Transverse colon (tissue), 4 donors: Measurements from ENCODE around the gene TNPO2. TPM values are rescaled to one million over a fixed set of nuclear protein-coding genes. Genes with fewer than 3 reads are reported as not detected.
A peak's percentile ranks its signal among the peaks of the same experiment; 100 is the strongest.

ENCODE experiments used
- DNase-seq: peaks from one replicate; pipeline ENCODE4 v3.0.0-alpha.2; 2019
- H3K27ac ChIP-seq, 4 donors: fragments of 200-600 bp; sonication (generic); 2 replicates each; pipeline ENCODE4 v1.5.1; 2016 to 2018; ENCODE audit warnings: inconsistent platforms in 4 of 4
- H3K27me3 ChIP-seq: fragments of 200-600 bp; sonication (generic); 2 replicates; pipeline ENCODE4 v1.5.1; 2017; ENCODE audit warnings: inconsistent platforms
- H3K36me3 ChIP-seq, 4 donors: fragments of 200-600 bp; sonication (generic); 2 replicates each; pipeline ENCODE4 v1.5.1; 2017 to 2019; ENCODE audit warnings: inconsistent platforms in 4 of 4
- H3K4me1 ChIP-seq, 4 donors: fragments of 200-600 bp; sonication (generic); 2 replicates each; pipeline ENCODE4 v1.5.1; 2017 to 2020; ENCODE audit warnings: inconsistent platforms in 4 of 4
- H3K4me3 ChIP-seq, 4 donors: fragments of 200-600 bp; sonication (generic); 1 replicate in 1 of 4; 2 replicates in 3 of 4; pipeline versions ENCODE4 v1.5.1 to v1.6.1; 2017 to 2019; ENCODE audit warnings: inconsistent platforms in 4 of 4
- H3K9me3 ChIP-seq, 2 donors: fragments of 200-600 bp; sonication (generic); 2 replicates each; pipeline ENCODE4 v1.5.1; 2017 to 2019; ENCODE audit warnings: inconsistent platforms in 2 of 2
- EP300 ChIP-seq: sonication (generic); formaldehyde crosslinking; IDR thresholded peaks from one replicate; pipeline ENCODE4 v1.6.1; 2017; ENCODE audit warnings: antibody characterized with exemption, low read depth
- POLR2A ChIP-seq: fragments of 450-650 bp; IDR thresholded peaks from one replicate; pipeline ENCODE4 v1.6.1; 2016; ENCODE audit warnings: antibody characterized with exemption, mild to moderate bottlenecking, moderate library complexity
- POLR2AphosphoS5 ChIP-seq, 3 donors: sonication (generic); formaldehyde crosslinking; IDR thresholded peaks; one replicate each; pipeline ENCODE4 v1.6.1; 2016; ENCODE audit warnings: antibody characterized with exemption in 3 of 3
- WGBS, 2 donors: methylation state at CpG; one replicate each; pipeline ENCODE4 v1.1.5; 2018; ENCODE audit warnings: low coverage in 1 of 2; 5-methylcytosine and 5-hydroxymethylcytosine counted together
- in situ Hi-C, 4 donors: fragments of 200-750 bp; cut with MboI; loops; one replicate each; pipeline versions ENCODE4 v1.15.0 to v1.15.1; 2017; ENCODE audit warnings: low sequenced_read_pairs in 3 of 4, low pct_ligation_motif_present in 1 of 4, low pct_unique_long_range_greater_than_20kb in 1 of 4
- intact Hi-C: fragments of 100-400 bp; cut with DNase I; formaldehyde crosslinking; loops from one replicate; pipeline ENCODE4 v1.15.1; 2023; ENCODE audit warnings: low total_unique reads
- total RNA-seq, 4 donors: library from RNA; depleted of rRNA; stranded (reverse); fragments of >200 nt; gene quantifications; one replicate each; pipeline ENCODE4 v1.1.0, GENCODE V29; 2016
- TF ChIP-seq, protein P1 (sequence below), 5 experiments: fragments of 200-600 bp in 3 of 5; fragments of 450-650 bp in 2 of 5; sonication (generic) in 3 of 5; IDR thresholded peaks; 1 replicate in 2 of 5; 2 replicates in 3 of 5; pipeline ENCODE4 v1.5.1; 2016 to 2017; ENCODE audit warnings: antibody characterized with exemption in 5 of 5, inconsistent platforms in 3 of 5, mild to moderate bottlenecking in 2 of 5, moderate library complexity in 1 of 5

Gene TNPO2
- total RNA-seq, 4 donors from 2014 or later, result 39.2 to 128 (median 62.7) TPM

DNA sequence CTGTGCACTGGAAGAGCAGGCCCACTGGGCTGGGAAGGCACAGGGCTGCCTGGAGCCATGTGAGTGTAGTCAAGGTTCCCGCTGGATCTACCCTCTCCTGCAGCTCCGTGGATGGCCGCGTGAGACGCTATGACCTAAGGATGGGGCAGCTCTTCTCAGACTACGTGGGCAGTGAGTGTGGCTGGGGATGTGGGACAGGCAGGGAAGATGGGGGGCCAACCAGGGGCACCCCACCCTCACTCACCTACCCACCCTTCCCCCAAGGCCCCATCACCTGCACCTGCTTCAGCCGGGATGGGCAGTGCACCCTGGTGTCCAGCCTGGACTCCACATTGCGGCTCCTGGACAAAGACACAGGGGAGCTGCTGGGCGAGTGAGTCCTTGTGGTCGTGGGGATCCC, 51.0 kb downstream of the TNPO2 start:
- in situ Hi-C loops, result loop anchor here in 3 of 4 donors (10.0 kb wide), 1 partner anchor 108 kb away; no protein-coding TSS in a partner anchor
- H3K4me1 ChIP-seq, result peaks cover 17 to 29% (median 22%) of the 10 kb centered on the region in 4 donors
- 89% methylated on average over 8 of the region's 10 CpGs; no CpG with 5 or more reads in 1 of the 2 donors for WGBS, 2 donors
- TF ChIP-seq, protein P1, sequence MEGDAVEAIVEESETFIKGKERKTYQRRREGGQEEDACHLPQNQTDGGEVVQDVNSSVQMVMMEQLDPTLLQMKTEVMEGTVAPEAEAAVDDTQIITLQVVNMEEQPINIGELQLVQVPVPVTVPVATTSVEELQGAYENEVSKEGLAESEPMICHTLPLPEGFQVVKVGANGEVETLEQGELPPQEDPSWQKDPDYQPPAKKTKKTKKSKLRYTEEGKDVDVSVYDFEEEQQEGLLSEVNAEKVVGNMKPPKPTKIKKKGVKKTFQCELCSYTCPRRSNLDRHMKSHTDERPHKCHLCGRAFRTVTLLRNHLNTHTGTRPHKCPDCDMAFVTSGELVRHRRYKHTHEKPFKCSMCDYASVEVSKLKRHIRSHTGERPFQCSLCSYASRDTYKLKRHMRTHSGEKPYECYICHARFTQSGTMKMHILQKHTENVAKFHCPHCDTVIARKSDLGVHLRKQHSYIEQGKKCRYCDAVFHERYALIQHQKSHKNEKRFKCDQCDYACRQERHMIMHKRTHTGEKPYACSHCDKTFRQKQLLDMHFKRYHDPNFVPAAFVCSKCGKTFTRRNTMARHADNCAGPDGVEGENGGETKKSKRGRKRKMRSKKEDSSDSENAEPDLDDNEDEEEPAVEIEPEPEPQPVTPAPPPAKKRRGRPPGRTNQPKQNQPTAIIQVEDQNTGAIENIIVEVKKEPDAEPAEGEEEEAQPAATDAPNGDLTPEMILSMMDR (IDR thresholded peaks at IDR 0.05), result no peak
- TF ChIP-seq POLR2AphosphoS5 (IDR thresholded peaks at IDR 0.05) (no peak), EP300 (no peak), POLR2A (no peak)
- intact Hi-C loops, result loop anchor here (5.0 to 10.0 kb wide), 2 partner anchors 98 to 515 kb away; partner anchors contain the start of gene ZNF625
- peaks cover 0 to 26% (median 12%) of the 10 kb centered on the region in 4 donors for H3K36me3 ChIP-seq
- H3K27ac ChIP-seq, result no peak overlapping the region
- H3K4me3 ChIP-seq, result no peak overlapping the region
- no peaks in the 10 kb centered on the region for H3K9me3 ChIP-seq
- H3K27me3 ChIP-seq, result no peaks in the 10 kb centered on the region
- DNase-seq, result no peak

GRCh38 chr19:12670159-12670928, 53.4 kb downstream of the TNPO2 start:
- in situ Hi-C loops (loop anchor here in 3 of 4 donors (10.0 kb wide), 1 partner anchor 106 kb away; no protein-coding TSS in a partner anchor), intact Hi-C loops (loop anchor here (5.0 to 10.0 kb wide), 2 partner anchors 96 to 513 kb away; partner anchors contain the start of gene ZNF625)
- TF ChIP-seq POLR2AphosphoS5 (IDR thresholded peaks at IDR 0.05), result no peak
- TF ChIP-seq, protein P1 (IDR thresholded peaks at IDR 0.05), result no peak
- no peak for TF ChIP-seq POLR2A
- TF ChIP-seq EP300, result no peak
- Histone ChIP-seq H3K9me3 (no peaks in the 10 kb centered on the region), H3K36me3 (peaks cover 0 to 16% (median 6%) of the 10 kb centered on the region in 4 donors), H3K27ac (peak overlapping the region; percentile 90 to 95 (median 92)), H3K27me3 (no peaks in the 10 kb centered on the region), H3K4me1 (peaks cover 19 to 43% (median 36%) of the 10 kb centered on the region in 4 donors), H3K4me3 (peak overlapping the region; percentile 66 to 90 (median 72))
- WGBS, 2 donors, result 32 to 50% methylated on average over 2 to 19 of the region's 26 CpGs
- no peak for DNase-seq

- Histone ChIP-seq H3K4me1 (peaks cover 19 to 45% (median 36%) of the 10 kb centered on the region in 4 donors), H3K36me3 (peaks cover 0 to 9% (median 2%) of the 10 kb centered on the region in 4 donors), H3K9me3 (no peaks in the 10 kb centered on the region), H3K4me3 (peak overlapping the region; percentile 66 to 90 (median 72)), H3K27me3 (no peaks in the 10 kb centered on the region), H3K27ac (peak overlapping the region; percentile 90 to 95 (median 92))
- intact Hi-C loops, result loop anchor here (5.0 to 10.0 kb wide), 2 partner anchors 95 to 512 kb away; partner anchors contain the start of gene ZNF625
- WGBS, 2 donors, result 0% methylated on average over 9 to 55 of the region's 64 CpGs
- peak; percentile 81 for DNase-seq
- in situ Hi-C loops, result loop anchor here in 3 of 4 donors (10.0 kb wide), 1 partner anchor 105 kb away; no protein-coding TSS in a partner anchor
- TF ChIP-seq POLR2A, result peak; percentile 47
- TF ChIP-seq POLR2AphosphoS5 (IDR thresholded peaks at IDR 0.05), result peak in 2 of 3 donors; percentile 53 to 65
- TF ChIP-seq, protein P1 (IDR thresholded peaks at IDR 0.05), result peak in 1 of 5 experiments; percentile 13
- TF ChIP-seq EP300, result no peak
Measured at GRCh38 chr19:12669270-12670158, 54.2 kb downstream of the TNPO2 start.
